Naive B cell (primary cell): ENCODE data around the gene FARS2. TPM values are rescaled to one million over a fixed set of nuclear protein-coding genes. Genes with fewer than 3 reads are reported as not detected.
A peak's percentile ranks its signal among the peaks of the same experiment; 100 is the strongest.

ENCODE experiments used
- ATAC-seq, 2 donors: fragments of 150-1000 bp; cut with Tn5 transposase; 2 replicates each; pipeline ENCODE4 v1.10.0; 2021; ENCODE audit warnings: low read depth in 2 of 2, mild to moderate bottlenecking in 2 of 2, moderate library complexity in 2 of 2
- DNase-seq: peaks from one replicate; pipeline ENCODE4 v3.0.0; 2022
- H3K27ac Mint-ChIP-seq, 6 donors: one replicate each; pipeline ENCODE4 v1.8.0; 2020 to 2022; ENCODE audit warnings: mild to moderate bottlenecking in 6 of 6, mixed read lengths in 6 of 6, moderate library complexity in 5 of 6, inconsistent platforms in 2 of 6
- H3K27me3 Mint-ChIP-seq, 3 donors: one replicate each; pipeline ENCODE4 v1.8.0; 2021 to 2022; ENCODE audit warnings: mixed read lengths in 3 of 3, mild to moderate bottlenecking in 1 of 3
- H3K36me3 Mint-ChIP-seq, 2 donors: one replicate each; pipeline ENCODE4 v1.8.0; 2020 to 2022; ENCODE audit warnings: mixed read lengths in 2 of 2, inconsistent platforms in 1 of 2, mild to moderate bottlenecking in 1 of 2
- H3K4me1 Mint-ChIP-seq, 3 donors: one replicate each; pipeline ENCODE4 v1.8.0; 2020 to 2022; ENCODE audit warnings: mixed read lengths in 3 of 3, inconsistent platforms in 1 of 3, mild to moderate bottlenecking in 1 of 3, moderate library complexity in 1 of 3
- H3K4me3 Mint-ChIP-seq, 8 donors: one replicate each; pipeline ENCODE4 v1.8.0; 2020 to 2022; ENCODE audit warnings: mild to moderate bottlenecking in 8 of 8, mixed read lengths in 8 of 8, moderate library complexity in 8 of 8, inconsistent platforms in 2 of 8
- H3K9me3 Mint-ChIP-seq, 7 donors: one replicate each; pipeline ENCODE4 v1.8.0; 2020 to 2022; ENCODE audit warnings: mixed read lengths in 7 of 7, mild to moderate bottlenecking in 5 of 7, inconsistent platforms in 2 of 7, moderate library complexity in 1 of 7
- polyA plus RNA-seq, 6 donors: library from polyadenylated mRNA; unstranded; fragments of 300-500 nt; fragmentation: Illumina TruSeq; gene quantifications; one replicate each; pipeline ENCODE4 v1.2.3, GENCODE V29; 2021; ENCODE audit warnings: low read depth in 6 of 6

The FARS2 gene
- polyA plus RNA-seq, 6 donors from 2014 or later: 25.7 to 35.9 (median 27.6) TPM

DNA sequence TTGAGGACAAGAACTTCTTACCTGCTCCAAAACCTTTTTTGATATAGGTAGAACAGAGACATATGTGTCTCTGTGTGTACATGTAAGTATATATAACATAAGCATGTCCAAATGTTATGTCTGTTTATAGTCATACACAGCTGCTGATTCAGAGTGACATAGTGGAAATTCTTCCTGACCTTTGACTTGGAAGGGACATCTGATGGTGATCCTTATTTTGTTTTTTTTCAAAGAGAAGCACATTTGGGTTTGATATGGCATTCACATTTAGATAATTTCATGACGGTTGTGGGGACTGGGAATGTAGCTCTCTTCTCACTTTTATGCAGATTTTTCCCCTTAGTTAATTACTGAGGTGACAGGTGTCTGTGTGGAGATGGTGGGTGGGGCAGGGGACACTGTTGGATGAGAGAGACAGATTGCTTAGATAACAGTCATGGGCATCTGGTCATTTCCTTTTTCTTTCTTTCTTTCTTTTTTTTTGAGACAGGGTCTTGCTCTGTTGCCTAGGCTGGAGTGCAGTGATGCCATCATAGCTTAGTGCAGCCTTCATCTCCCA is 39.0 kb downstream of the FARS2 start:
- no peak overlapping the region for H3K4me3 Mint-ChIP-seq
- ATAC-seq: no peak
- H3K9me3 Mint-ChIP-seq: no peaks in the 10 kb centered on the region
- H3K36me3 Mint-ChIP-seq: peaks cover 0 to 7% of the 10 kb centered on the region in 2 donors
- no peak for DNase-seq
- peak overlapping the region in 1 of 6 donors; percentile 12 for H3K27ac Mint-ChIP-seq
- H3K27me3 Mint-ChIP-seq: no peaks in the 10 kb centered on the region
- peaks cover 20 to 29% (median 29%) of the 10 kb centered on the region in 3 donors for H3K4me1 Mint-ChIP-seq

DNA sequence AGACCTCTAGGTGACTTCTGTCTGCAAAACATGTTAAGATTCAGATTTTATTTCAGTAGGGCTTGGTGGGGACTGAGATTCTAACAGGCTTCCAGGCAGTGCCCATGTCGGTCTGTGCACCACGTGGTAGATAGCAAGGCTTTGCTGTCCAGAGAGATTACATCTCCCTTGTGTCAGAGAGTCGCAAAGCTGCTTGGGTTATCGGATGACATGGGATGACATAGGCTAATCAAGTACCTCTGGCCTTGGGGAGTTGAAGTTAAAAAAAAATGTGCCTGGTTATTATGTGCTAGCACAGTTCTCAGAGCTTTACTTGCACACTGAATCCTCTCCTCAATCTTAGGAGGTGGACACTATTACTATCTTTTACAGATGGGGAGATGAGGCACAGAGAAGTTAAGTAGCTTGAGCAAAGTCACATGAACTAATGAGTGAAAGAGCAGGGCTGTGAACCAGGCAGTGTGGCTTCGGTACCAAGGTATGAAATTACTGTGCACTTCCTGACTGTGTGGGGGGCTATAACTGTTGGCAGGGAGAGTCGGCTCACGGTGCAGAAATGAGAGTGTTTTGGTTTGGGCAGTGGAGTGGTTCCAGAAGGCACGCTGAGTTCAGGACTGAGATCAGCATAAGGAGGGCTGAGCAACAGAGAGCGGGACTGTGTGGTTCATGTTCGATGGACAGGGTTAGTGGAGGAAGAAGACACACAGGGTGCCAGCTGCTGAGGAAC is 41.1 kb downstream of the FARS2 start:
- H3K27me3 Mint-ChIP-seq: no peaks in the 10 kb centered on the region
- DNase-seq: no peak
- H3K4me1 Mint-ChIP-seq: peaks cover 20 to 29% (median 29%) of the 10 kb centered on the region in 3 donors
- ATAC-seq: peak; percentile 52 to 54
- H3K9me3 Mint-ChIP-seq: no peaks in the 10 kb centered on the region
- no peaks in the 10 kb centered on the region for H3K36me3 Mint-ChIP-seq
- H3K4me3 Mint-ChIP-seq: peak overlapping the region in 7 of 8 donors; percentile 18 to 73 (median 58)
- H3K27ac Mint-ChIP-seq: peak overlapping the region in 5 of 6 donors; percentile 8 to 92 (median 21)

DNA sequence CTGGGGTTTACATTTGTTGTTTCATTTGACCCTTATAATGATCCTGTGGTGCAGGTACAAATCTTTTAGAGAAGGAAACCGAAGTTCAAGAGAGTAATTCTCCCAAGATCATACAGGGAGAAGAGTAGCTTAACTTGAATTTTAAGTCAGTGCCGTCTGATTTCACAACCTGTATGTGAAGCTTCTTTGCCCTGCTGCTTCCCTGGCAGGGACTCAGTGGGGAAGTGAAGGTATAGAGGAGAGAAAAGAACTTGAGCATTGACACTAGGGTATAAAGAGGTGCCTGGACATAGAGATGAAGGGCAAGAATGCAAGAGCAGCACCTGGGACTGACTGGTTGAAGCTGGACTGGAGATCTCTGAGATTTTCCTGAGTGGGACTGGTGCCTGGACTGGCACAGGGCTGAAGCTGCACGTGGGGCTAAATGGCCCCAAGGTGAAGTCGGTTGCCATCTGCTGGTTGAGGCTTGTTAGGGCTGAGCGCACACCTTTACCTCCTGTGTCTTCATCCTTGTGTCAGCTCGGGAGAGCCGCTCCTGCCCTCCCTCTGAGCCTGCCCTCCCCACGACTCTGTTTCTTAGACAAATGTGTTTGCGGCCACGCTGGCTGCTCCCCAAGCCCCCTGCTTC is 41.8 kb downstream of the FARS2 start:
- DNase-seq (peak; percentile 25), ATAC-seq (peak; percentile 83 to 93)
- Mint-ChIP-seq H3K36me3 (peaks cover 0 to 4% of the 10 kb centered on the region in 2 donors), H3K27me3 (no peaks in the 10 kb centered on the region), H3K27ac (peak overlapping the region in 3 of 6 donors; percentile 8 to 92 (median 21)), H3K9me3 (no peaks in the 10 kb centered on the region), H3K4me1 (peaks cover 20 to 34% (median 29%) of the 10 kb centered on the region in 3 donors), H3K4me3 (peak overlapping the region in 6 of 8 donors; percentile 28 to 73 (median 63))

DNA sequence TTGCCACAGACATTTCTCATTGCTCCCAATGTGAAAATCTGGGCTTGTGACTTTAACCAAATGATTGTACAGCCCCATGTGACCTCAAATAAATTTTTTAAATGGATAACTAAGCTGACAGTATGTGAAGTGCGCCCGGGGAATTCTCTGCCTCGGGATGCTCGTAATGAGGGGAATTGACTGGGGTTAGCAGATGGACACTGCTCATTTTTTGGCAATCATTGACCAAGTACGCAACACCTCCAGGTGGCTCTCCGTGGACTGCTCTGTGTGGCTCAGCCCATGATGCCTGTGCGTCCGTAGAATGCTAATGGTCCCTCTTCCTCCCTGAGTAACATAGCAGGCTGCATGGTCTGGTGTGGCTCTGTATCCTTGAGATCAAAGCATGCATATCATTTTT is 42.4 kb downstream of the FARS2 start:
- ATAC-seq (no peak), DNase-seq (no peak)
- no peaks in the 10 kb centered on the region for H3K27me3 Mint-ChIP-seq
- H3K36me3 Mint-ChIP-seq: peaks cover 0 to 5% of the 10 kb centered on the region in 2 donors
- H3K4me3 Mint-ChIP-seq: no peak overlapping the region
- no peak overlapping the region for H3K27ac Mint-ChIP-seq
- H3K4me1 Mint-ChIP-seq: peaks cover 20 to 34% (median 29%) of the 10 kb centered on the region in 3 donors
- no peaks in the 10 kb centered on the region for H3K9me3 Mint-ChIP-seq

DNA sequence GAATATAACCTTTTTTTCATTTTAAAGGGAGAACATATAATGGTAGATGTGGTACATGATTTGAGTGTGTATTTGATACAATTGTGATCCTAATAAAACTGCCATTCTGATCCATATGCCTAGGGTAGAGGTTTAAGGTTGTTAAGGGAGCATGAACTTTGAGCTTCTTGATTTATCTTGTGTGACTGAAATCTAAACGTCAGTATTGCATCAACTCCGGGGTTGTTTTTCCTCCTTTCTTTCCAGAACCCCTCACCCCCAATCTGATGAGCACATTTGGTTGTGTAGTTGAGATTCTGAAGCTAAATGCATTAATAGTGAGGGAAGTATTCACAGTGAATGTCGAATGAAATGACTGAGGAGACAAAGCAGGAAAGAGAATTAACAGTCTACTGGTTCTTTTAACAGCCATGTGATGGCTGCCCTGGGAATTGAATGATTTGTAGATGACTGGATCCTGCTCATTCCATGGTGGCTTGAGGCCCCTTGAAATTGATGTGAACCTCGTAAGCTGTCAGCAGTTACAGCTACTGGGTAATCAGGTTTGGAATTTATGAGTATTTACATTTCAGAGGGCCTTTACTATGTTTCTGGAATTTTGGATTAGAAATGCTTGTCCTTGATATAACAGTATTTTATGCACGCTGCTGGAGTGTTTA is 44.8 kb downstream of the FARS2 start:
- ATAC-seq (no peak), DNase-seq (no peak)
- peaks cover 24 to 32% (median 25%) of the 10 kb centered on the region in 3 donors for H3K4me1 Mint-ChIP-seq
- no peaks in the 10 kb centered on the region for H3K9me3 Mint-ChIP-seq
- no peaks in the 10 kb centered on the region for H3K27me3 Mint-ChIP-seq
- no peak overlapping the region for H3K4me3 Mint-ChIP-seq
- peaks cover 0 to 5% of the 10 kb centered on the region in 2 donors for H3K36me3 Mint-ChIP-seq
- no peak overlapping the region for H3K27ac Mint-ChIP-seq

DNA sequence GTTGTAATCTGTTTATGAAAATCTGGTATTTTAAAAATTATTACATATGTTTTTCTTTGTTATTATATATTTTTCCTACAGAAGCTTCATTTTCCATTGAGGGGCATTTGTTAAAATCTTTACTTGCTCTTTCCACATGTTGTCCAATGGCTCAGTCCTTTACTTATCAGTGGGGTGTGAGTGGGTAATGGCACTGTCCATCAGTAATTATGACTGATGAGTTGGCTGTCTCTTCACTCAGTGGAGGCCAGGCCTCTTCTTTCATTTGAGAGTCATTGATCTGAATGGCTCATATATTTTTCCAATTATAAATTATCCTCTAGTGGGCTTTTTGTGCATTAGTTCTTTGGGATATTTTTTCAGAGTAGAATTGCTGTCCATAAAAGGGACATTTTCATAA is 45.7 kb downstream of the FARS2 start:
- no peak overlapping the region for H3K4me3 Mint-ChIP-seq
- H3K36me3 Mint-ChIP-seq: peaks cover 0 to 5% of the 10 kb centered on the region in 2 donors
- peaks cover 15 to 26% (median 20%) of the 10 kb centered on the region in 3 donors for H3K4me1 Mint-ChIP-seq
- no peaks in the 10 kb centered on the region for H3K9me3 Mint-ChIP-seq
- H3K27ac Mint-ChIP-seq: no peak overlapping the region
- ATAC-seq (no peak), DNase-seq (no peak)
- no peaks in the 10 kb centered on the region for H3K27me3 Mint-ChIP-seq

DNA sequence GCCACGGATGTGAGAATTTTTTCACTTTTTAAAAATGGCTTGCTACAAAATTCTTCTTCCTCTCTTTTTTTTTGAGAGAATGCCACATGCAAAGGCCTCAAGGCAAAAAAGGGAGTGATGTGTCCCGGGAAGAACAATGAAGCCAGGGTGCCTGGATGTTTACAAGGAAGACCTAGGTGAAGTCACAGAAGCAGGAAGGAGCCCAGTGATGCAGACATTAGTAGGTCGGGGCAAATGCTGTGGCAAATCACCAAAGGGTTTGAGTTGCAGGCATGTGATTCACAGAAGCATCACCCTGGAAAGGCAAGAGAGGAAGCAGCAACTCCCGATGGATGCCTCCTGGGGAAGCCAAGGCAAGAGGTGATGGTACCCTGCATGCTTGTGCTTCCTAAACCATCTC is 46.8 kb downstream of the FARS2 start:
- DNase-seq (no peak), ATAC-seq (no peak)
- Mint-ChIP-seq H3K4me3 (no peak overlapping the region), H3K9me3 (no peaks in the 10 kb centered on the region), H3K36me3 (peaks cover 0 to 5% of the 10 kb centered on the region in 2 donors), H3K27me3 (no peaks in the 10 kb centered on the region), H3K4me1 (peaks cover 14 to 23% (median 19%) of the 10 kb centered on the region in 3 donors), H3K27ac (no peak overlapping the region)

DNA sequence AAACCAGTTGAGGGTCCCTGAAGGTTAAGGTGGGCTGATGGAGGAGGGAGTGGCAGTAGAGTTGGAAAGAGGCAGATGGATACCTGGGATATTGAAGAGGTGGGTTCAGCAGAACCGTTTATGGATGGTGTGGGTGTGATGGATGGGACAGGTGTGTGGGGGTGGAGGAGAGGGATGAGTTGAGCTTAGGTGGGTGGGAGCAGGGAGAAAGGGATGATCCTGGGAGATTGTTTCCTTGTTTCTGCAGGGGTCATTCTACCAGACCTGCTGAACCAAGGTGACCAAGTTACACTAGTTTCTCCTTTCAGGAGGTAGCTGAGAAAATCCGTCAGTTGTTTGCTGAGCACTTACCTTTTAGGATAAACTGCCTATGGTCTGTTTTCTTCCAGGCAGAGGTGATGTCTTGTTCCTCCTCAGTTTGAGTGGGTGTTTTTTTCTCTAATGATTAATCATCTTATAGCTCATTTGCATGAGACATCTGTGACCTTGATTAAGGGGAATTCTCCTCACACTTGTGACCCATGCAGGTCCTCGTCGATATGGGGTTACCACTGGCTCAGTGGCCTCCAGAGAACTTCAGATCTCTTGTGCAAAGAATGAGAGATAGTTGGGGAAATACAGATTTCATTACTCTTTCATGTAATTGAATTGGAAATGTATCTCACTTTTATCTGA is 53.0 kb downstream of the FARS2 start:
- Mint-ChIP-seq H3K4me3 (peak overlapping the region in 2 of 8 donors; percentile 30 to 52), H3K4me1 (peaks cover 31 to 52% (median 34%) of the 10 kb centered on the region in 3 donors), H3K36me3 (no peaks in the 10 kb centered on the region), H3K27ac (peak overlapping the region in 5 of 6 donors; percentile 42 to 78 (median 71)), H3K27me3 (no peaks in the 10 kb centered on the region), H3K9me3 (no peaks in the 10 kb centered on the region)
- no peak for DNase-seq
- peak; percentile 45 to 58 for ATAC-seq

DNA sequence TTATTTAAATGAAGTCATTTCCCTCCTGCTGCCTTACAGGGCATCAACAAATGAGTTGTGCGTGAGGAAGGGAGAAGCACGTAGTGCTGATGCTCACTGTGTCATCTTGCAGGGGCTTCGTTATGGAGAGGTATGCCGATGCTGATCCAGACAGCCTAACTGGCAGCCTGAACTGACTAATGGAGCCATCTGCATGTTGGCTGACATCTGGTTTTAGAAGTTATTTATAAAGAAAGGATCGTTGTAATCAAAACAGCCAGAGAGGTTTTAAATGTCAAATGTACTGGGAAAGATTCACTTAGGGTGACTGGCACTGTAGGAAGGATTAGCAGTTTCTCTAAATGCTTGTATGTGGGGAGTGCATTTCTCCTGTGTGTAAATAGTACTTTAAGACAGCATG is 54.6 kb downstream of the FARS2 start:
- ATAC-seq: no peak
- H3K36me3 Mint-ChIP-seq: no peaks in the 10 kb centered on the region
- peaks cover 30 to 65% (median 31%) of the 10 kb centered on the region in 3 donors for H3K4me1 Mint-ChIP-seq

DNA sequence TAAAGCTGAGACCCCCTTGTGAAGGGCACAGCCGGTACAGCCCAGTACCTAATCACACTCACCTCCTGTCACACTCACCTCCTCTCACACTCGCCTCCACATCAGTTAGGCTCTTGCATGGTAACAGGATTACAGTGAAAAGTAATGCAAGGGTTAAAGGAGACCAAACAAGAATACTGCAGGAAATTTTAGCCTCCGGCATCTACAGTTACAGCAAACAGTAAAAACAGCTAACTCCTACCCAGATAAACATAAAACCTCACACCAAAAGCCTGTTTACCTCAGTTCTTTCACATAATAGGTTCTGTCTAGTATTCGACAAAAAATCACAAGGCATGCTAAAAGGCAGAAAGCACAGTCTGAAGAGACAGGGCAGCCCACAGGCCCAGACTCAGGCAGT is 55.6 kb downstream of the FARS2 start:
- peak overlapping the region in 1 of 6 donors; percentile 12 for H3K27ac Mint-ChIP-seq
- no peaks in the 10 kb centered on the region for H3K27me3 Mint-ChIP-seq
- no peaks in the 10 kb centered on the region for H3K9me3 Mint-ChIP-seq
- no peaks in the 10 kb centered on the region for H3K36me3 Mint-ChIP-seq
- no peak for DNase-seq
- H3K4me3 Mint-ChIP-seq: no peak overlapping the region
- H3K4me1 Mint-ChIP-seq: peaks cover 31 to 72% (median 35%) of the 10 kb centered on the region in 3 donors
- ATAC-seq: no peak

More for the DNA sequence above, 54.6 kb downstream of the FARS2 start:
- Mint-ChIP-seq H3K9me3 (no peaks in the 10 kb centered on the region), H3K27ac (peak overlapping the region in 1 of 6 donors; percentile 10), H3K27me3 (no peaks in the 10 kb centered on the region), H3K4me3 (no peak overlapping the region)
- no peak for DNase-seq

DNA sequence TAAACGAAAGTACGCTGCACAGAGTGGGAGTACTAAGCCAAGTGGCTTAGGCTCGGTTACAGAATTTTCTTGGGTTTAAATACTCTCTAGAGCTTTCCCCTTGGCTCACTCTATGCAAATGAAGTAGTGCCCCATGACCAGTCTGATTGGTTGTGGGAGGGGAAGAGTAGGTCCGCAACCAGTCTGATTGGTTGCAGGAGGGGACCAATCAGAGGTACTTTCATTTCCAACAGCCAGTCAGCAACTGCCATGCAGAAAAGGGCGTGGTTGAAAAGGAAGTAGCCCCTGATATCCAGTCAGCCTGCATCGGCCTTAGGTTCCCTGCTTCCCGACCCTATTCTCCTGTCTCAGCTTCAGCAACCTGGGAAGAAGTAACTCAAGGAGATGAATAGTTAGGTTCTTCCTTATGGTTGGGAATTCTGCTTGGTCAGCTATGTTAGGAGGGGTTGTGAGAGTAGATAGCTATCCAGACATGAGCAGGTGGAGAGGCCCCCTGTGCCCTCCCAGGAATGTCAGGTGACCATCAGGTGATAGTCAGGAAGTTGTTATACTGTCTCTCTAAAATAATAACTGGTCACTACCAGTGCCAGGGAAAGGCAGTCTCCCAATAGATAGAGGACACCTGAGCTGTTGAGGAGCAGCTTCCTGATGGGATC is 57.4 kb downstream of the FARS2 start:
- peaks cover 0 to 2% (median 0%) of the 10 kb centered on the region in 7 donors for H3K9me3 Mint-ChIP-seq
- H3K36me3 Mint-ChIP-seq: peaks cover 3 to 4% of the 10 kb centered on the region in 2 donors
- peak overlapping the region in 1 of 6 donors; percentile 10 for H3K27ac Mint-ChIP-seq
- no peaks in the 10 kb centered on the region for H3K27me3 Mint-ChIP-seq
- no peak for DNase-seq
- peaks cover 18 to 58% (median 21%) of the 10 kb centered on the region in 3 donors for H3K4me1 Mint-ChIP-seq
- H3K4me3 Mint-ChIP-seq: no peak overlapping the region
- ATAC-seq: no peak

DNA sequence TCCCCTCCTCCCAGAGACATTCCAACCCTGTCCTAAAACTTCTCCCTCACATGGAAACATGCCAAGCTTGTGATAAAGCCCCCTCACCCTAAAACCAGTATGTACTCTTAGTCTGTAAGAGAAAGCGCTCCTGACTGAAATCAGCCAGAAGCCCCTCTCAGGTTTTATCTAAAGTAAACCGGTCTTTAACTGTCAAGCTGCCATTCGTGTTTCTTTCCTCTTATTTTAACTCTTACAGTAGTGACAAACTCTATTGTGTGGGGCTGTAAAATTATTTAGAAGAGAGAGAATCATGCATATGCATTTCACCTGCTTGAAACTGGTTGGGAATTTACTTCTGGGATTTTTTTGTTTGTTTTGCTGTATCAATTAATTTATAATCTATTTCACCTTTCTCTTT is 62.7 kb downstream of the FARS2 start:
- Mint-ChIP-seq H3K4me1 (peaks cover 0 to 19% (median 9%) of the 10 kb centered on the region in 3 donors), H3K9me3 (peaks cover 0 to 4% (median 0%) of the 10 kb centered on the region in 7 donors), H3K36me3 (peaks cover 9 to 12% of the 10 kb centered on the region in 2 donors), H3K4me3 (no peak overlapping the region), H3K27me3 (no peaks in the 10 kb centered on the region), H3K27ac (no peak overlapping the region)
- no peak for ATAC-seq
- no peak for DNase-seq
